ENCODE measurements around the gene ZNF787. TPM values are rescaled to one million over a fixed set of nuclear protein-coding genes. Genes with fewer than 3 reads are reported as not detected.

Gene ZNF787
- polyA plus RNA-seq, 2 of the 4 experiments (the other 2 are of a cell fraction), result 12.5 to 35.1 TPM

GRCh38 chr19:56105090-56105701, 15.9 kb downstream of the ZNF787 start:
- WGBS (ENCODE audit: missing lambda C conversion rate), result 50% methylated on average over 22 of the region's 22 CpGs
- Histone ChIP-seq H3K4me3 (no peak overlapping the region), H3K4me1 (no peaks in the 10 kb centered on the region), H3K4me2 (no peak overlapping the region), H3K9me3 (no peaks in the 10 kb centered on the region), H3K27ac (0 out of 6 replicates have a peak overlapping the region, but pooled peaks of 1 of the 2 experiments have one; percentile 6)
- TF ChIP-seq JUN (IDR thresholded peaks at IDR 0.05) (no peak), NR3C1 (IDR thresholded peaks at IDR 0.05) (no peak), HOXA7 (CRISPR knock-in tag; IDR thresholded peaks at IDR 0.05) (no peak), EHF (CRISPR knock-in tag; IDR thresholded peaks at IDR 0.05) (no peak), CBX2 (IDR thresholded peaks at IDR 0.05; ENCODE audit: borderline replicate concordance, low read depth) (no peak), CHD2 (IDR thresholded peaks at IDR 0.05; ENCODE audit: low read length, partially characterized antibody) (no peak), TP53 (CRISPR knock-in tag; IDR thresholded peaks at IDR 0.05) (no peak), HES2 (IDR thresholded peaks at IDR 0.05) (no peak), RCOR1 (IDR thresholded peaks at IDR 0.05; ENCODE audit: low read depth, low read length) (no peak), ZFP36 (IDR thresholded peaks at IDR 0.05; ENCODE audit: borderline replicate concordance, partially characterized antibody) (no peak), SMC3 (IDR thresholded peaks at IDR 0.05) (peak; percentile 48; the same call in 2 of the 3 replicates), MAX (IDR thresholded peaks at IDR 0.05) (peak; percentile 78), CBX8 (IDR thresholded peaks at IDR 0.05) (no peak), EHMT2 (IDR thresholded peaks at IDR 0.05; ENCODE audit: low read depth) (no peak), ATOH8 (CRISPR knock-in tag; IDR thresholded peaks at IDR 0.05; ENCODE audit: low read depth) (no peak), CTCF (IDR thresholded peaks at IDR 0.05) (peak; percentile 58), POLR2AphosphoS2 (conservative IDR thresholded peaks at IDR 0.05; ENCODE audit: low read length) (no peak), BCL3 (IDR thresholded peaks at IDR 0.05) (no peak), RAD21 (conservative IDR thresholded peaks at IDR 0.05 in 1 of 2, IDR thresholded peaks at IDR 0.05 in 1 of 2) (peak; percentile 43 to 44; a peak in 3 of 5 replicates), PBX3 (IDR thresholded peaks at IDR 0.05) (no peak), MYC (IDR thresholded peaks at IDR 0.05; ENCODE audit: borderline replicate concordance, low read length) (no peak; the same call in 1 of the 2 replicates), EP300 (IDR thresholded peaks at IDR 0.05) (no peak), SREBF2 (IDR thresholded peaks at IDR 0.05) (no peak), RARB (CRISPR knock-in tag; IDR thresholded peaks at IDR 0.05) (no peak), USF2 (IDR thresholded peaks at IDR 0.05) (no peak), POLR2A (IDR thresholded peaks at IDR 0.05; ENCODE audit: low read length) (no peak), MAZ (IDR thresholded peaks at IDR 0.05; ENCODE audit: borderline replicate concordance, low read depth, low read length) (no peak), NFE2L2 (conservative IDR thresholded peaks at IDR 0.05; ENCODE audit: low read length) (no peak), ELK1 (IDR thresholded peaks at IDR 0.05; ENCODE audit: low read depth, low read length) (no peak)
- CTCF ChIA-PET, result interaction anchor here (0.9 to 2.1 kb wide), 12 partner anchors 9 to 228 kb away, joined by 3 to 13 read pairs (median 4); partner anchors contain the start of gene ZNF444
- POLR2A ChIA-PET, result interaction anchor here (0.6 to 1.5 kb wide), 3 partner anchors 15 to 35 kb away, joined by 3 to 5 read pairs (median 3); partner anchors contain the start of gene ZNF444
- peak; percentile 57 to 77 for DNase-seq (ENCODE audit: low read depth in 1 of 2, low spot score in 1 of 2)
- FAIRE-seq, result no peak
- peak; percentile 72 to 85 for ATAC-seq

All from A549 (cell line).